GM23338 (cell line): ENCODE results near the gene APOL6. TPM values are rescaled to one million over a fixed set of nuclear protein-coding genes. Genes with fewer than 3 reads are reported as not detected.

Experiments used
- ATAC-seq: fragments of 200-7000 bp; cut with Tn5 transposase; 3 replicates; pipeline ENCODE4 v1.9.1; 2020
- DNase-seq: peaks from one replicate; pipeline ENCODE4 v3.0.0-alpha.2; 2015; ENCODE audit warnings: low spot score
- H2AFZ ChIP-seq: fragments of 200-600 bp; sonication (generic); 2 replicates; pipeline ENCODE4 v1.8.0; 2016; ENCODE audit warnings: antibody characterized with exemption, mild to moderate bottlenecking, moderate library complexity
- H3F3A ChIP-seq: fragments of 200-600 bp; sonication (generic); replicated peaks from 2 replicates; pipeline ENCODE4 v1.8.0; 2017; ENCODE audit warnings: antibody characterized with exemption, mixed run types, low read depth
- H3K27ac ChIP-seq: fragments of 200-600 bp; sonication (generic); 2 replicates; pipeline ENCODE4 v1.6.1; 2016; ENCODE audit warnings: low read depth
- H3K27me3 ChIP-seq: fragments of 200-600 bp; sonication (generic); 2 replicates; pipeline ENCODE4 v1.8.0; 2016; ENCODE audit warnings: mild to moderate bottlenecking, mixed run types, moderate library complexity; ENCODE audit not compliant: insufficient read depth
- H3K36me3 ChIP-seq: fragments of 200-600 bp; sonication (generic); 2 replicates; pipeline ENCODE4 v1.8.0; 2016; ENCODE audit warnings: mild to moderate bottlenecking; ENCODE audit not compliant: insufficient read depth
- H3K4me1 ChIP-seq: fragments of 200-600 bp; sonication (generic); 2 replicates; pipeline ENCODE4 v1.8.0; 2016; ENCODE audit warnings: mild to moderate bottlenecking, moderate library complexity; ENCODE audit not compliant: insufficient read depth
- H3K4me2 ChIP-seq: fragments of 200-600 bp; sonication (generic); 2 replicates; pipeline ENCODE4 v1.7.1; 2017; ENCODE audit warnings: mixed run types
- H3K4me3 ChIP-seq: fragments of 200-600 bp; sonication (generic); 2 replicates; pipeline ENCODE4 v1.6.1; 2016; ENCODE audit warnings: mixed run types
- H3K79me2 ChIP-seq: fragments of 200-600 bp; sonication (generic); replicated peaks from 2 replicates; pipeline ENCODE4 v1.8.0; 2017; ENCODE audit warnings: mild to moderate bottlenecking; ENCODE audit not compliant: insufficient read depth
- H3K9me2 ChIP-seq: fragments of 200-600 bp; sonication (generic); 2 replicates; pipeline ENCODE4 v1.8.0; 2017; ENCODE audit not compliant: insufficient read depth
- H4K20me1 ChIP-seq: fragments of 200-600 bp; sonication (generic); replicated peaks from 2 replicates; pipeline ENCODE4 v1.8.0; 2017; ENCODE audit warnings: mild to moderate bottlenecking; ENCODE audit not compliant: insufficient read depth
- H3K27ac Mint-ChIP-seq: 2 replicates; pipeline ENCODE4 v1.8.0; 2020; ENCODE audit warnings: inconsistent platforms, mild to moderate bottlenecking, moderate library complexity, mixed read lengths
- H3K27me3 Mint-ChIP-seq: 3 replicates; pipeline ENCODE4 v1.8.0; 2022; ENCODE audit warnings: low read depth, mild to moderate bottlenecking, moderate library complexity, mixed read lengths, inconsistent platforms; ENCODE audit not compliant: insufficient read depth, poor library complexity
- H3K36me3 Mint-ChIP-seq: 3 replicates; pipeline ENCODE4 v1.8.0; 2021; ENCODE audit warnings: low read depth, mild to moderate bottlenecking, inconsistent platforms, moderate library complexity, mixed read lengths
- H3K4me1 Mint-ChIP-seq: 3 replicates; pipeline ENCODE4 v1.8.0; 2020; ENCODE audit warnings: mild to moderate bottlenecking, inconsistent platforms, mixed read lengths
- H3K4me3 Mint-ChIP-seq: 3 replicates; pipeline ENCODE4 v1.8.0; 2021; ENCODE audit warnings: moderate library complexity, mild to moderate bottlenecking, inconsistent platforms, mixed read lengths
- H3K9me3 Mint-ChIP-seq: 3 replicates; pipeline ENCODE4 v1.8.0; 2020; ENCODE audit warnings: moderate library complexity, mild to moderate bottlenecking, inconsistent platforms, mixed read lengths
- CREB1 ChIP-seq: fragments of 250-450 bp; sonication (Bioruptor Pico); IDR thresholded peaks from 2 replicates; pipeline ENCODE4 v1.5.0; 2020; ENCODE audit warnings: low read depth, mild to moderate bottlenecking, moderate library complexity
- CTCF ChIP-seq, 2 experiments: fragments of 200-600 bp in 1 of 2; sonication (generic) in 1 of 2; conservative IDR thresholded peaks; 2 replicates each; pipeline versions ENCODE4 v1.5.1 to v1.6.1; 2016 to 2017; ENCODE audit warnings: antibody characterized with exemption in 2 of 2, low read depth in 2 of 2, mild to moderate bottlenecking in 2 of 2, moderate library complexity in 1 of 2
- JUNB ChIP-seq: IDR thresholded peaks from one replicate; pipeline ENCODE4 v1.6.1; 2016; ENCODE audit warnings: antibody characterized with exemption; ENCODE audit not compliant: unreplicated experiment
- NANOG ChIP-seq: IDR thresholded peaks from 2 replicates; pipeline ENCODE4 v1.6.1; 2016; ENCODE audit warnings: antibody characterized with exemption, borderline replicate concordance
- STAT1 ChIP-seq: IDR thresholded peaks from one replicate; pipeline ENCODE4 v1.6.1; 2016; ENCODE audit warnings: antibody characterized with exemption; ENCODE audit not compliant: unreplicated experiment
- ZNF331 ChIP-seq: fragments of 250-450 bp; sonication (Bioruptor Pico); IDR thresholded peaks from 2 replicates; pipeline ENCODE4 v1.5.0; 2020; ENCODE audit warnings: low read depth, mild to moderate bottlenecking, moderate library complexity
- ZNF462 ChIP-seq: fragments of 250-450 bp; sonication (Bioruptor Pico); IDR thresholded peaks from 2 replicates; pipeline ENCODE4 v1.5.0; 2020; ENCODE audit warnings: mild to moderate bottlenecking, moderate library complexity
- polyA plus RNA-seq: library from polyadenylated mRNA; unstranded; fragments of >200 nt; fragmentation: Nextera tagmentation; extraction: Ambion mirVana; gene quantifications from 2 replicates; pipeline ENCODE4 v1.2.1, GENCODE V29; 2016
- total RNA-seq: library from RNA; depleted of rRNA; stranded (reverse); fragments of >200 nt; shearing (Covaris generic); gene quantifications from 2 replicates; pipeline ENCODE4 v1.2.3, GENCODE V29; 2014

Gene APOL6
- total and polyA plus RNA-seq, 2 experiments from 2014 or later = 0.10 to 0.14 TPM

GRCh38 chr22:35708917-35709316 is 60.7 kb downstream of the APOL6 start:
- no peak for DNase-seq
- H2AFZ ChIP-seq = no peak overlapping the region
- peaks cover 2% of the 10 kb centered on the region for H3K27me3 Mint-ChIP-seq
- H3K36me3 Mint-ChIP-seq = no peaks in the 10 kb centered on the region; the same call in 2 of the 3 replicates
- ATAC-seq = no peak
- H3K4me1 Mint-ChIP-seq = no peaks in the 10 kb centered on the region
- no peaks in the 10 kb centered on the region for H4K20me1 ChIP-seq
- no peaks in the 10 kb centered on the region for H3K27me3 ChIP-seq
- TF ChIP-seq STAT1 = no peak
- no peak for TF ChIP-seq NANOG
- TF ChIP-seq CTCF (conservative IDR thresholded peaks at IDR 0.05; ENCODE audit: low read depth in 2 of 2) = no peak
- no peak for TF ChIP-seq JUNB
- TF ChIP-seq ZNF331 = no peak
- TF ChIP-seq CREB1 (CRISPR knock-in tag) = no peak
- no peak for TF ChIP-seq ZNF462 (CRISPR knock-in tag)
- no peak overlapping the region for H3K4me2 ChIP-seq
- no peaks in the 10 kb centered on the region for H3K4me1 ChIP-seq
- H3K27ac ChIP-seq = no peak overlapping the region
- H3K36me3 ChIP-seq = no peaks in the 10 kb centered on the region
- no peak overlapping the region for H3K27ac Mint-ChIP-seq
- H3K79me2 ChIP-seq = no peaks in the 10 kb centered on the region
- H3F3A ChIP-seq = no peaks in the 10 kb centered on the region
- H3K9me2 ChIP-seq = no peaks in the 10 kb centered on the region
- no peaks in the 10 kb centered on the region for H3K9me3 Mint-ChIP-seq
- no peak overlapping the region for H3K4me3 Mint-ChIP-seq
- H3K4me3 ChIP-seq = no peak overlapping the region
